Activated CD4-positive, CD25-positive, alpha-beta regulatory T cell treated with anti-CD3 and anti-CD28 coated beads, Interleukin-2, amount 50 U/mL, for 72 hours (primary cell): ENCODE measurements around the gene MRPL22.
"Not testable (repeated sequence)": the region's sequence is repeated elsewhere in the genome, so short reads cannot be mapped to it uniquely, and the experiment has no call there.

Source experiments
- DNase-seq: peaks from one replicate; pipeline ENCODE4 v3.0.0; 2021

Gene MRPL22

GRCh38 chr5:154943527-154943926 is 2.7 kb downstream of the MRPL22 start:
- DNase-seq: no peak

GRCh38 chr5:154944716-154945115 is 3.8 kb downstream of the MRPL22 start:
- DNase-seq: no peak

GRCh38 chr5:154945695-154946301 is 4.9 kb downstream of the MRPL22 start:
- DNase-seq: no peak

- no peak for DNase-seq
Measured at GRCh38 chr5:154947778-154948177, 6.9 kb downstream of the MRPL22 start.

GRCh38 chr5:154948313-154948712 is 7.4 kb downstream of the MRPL22 start:
- no peak for DNase-seq

GRCh38 chr5:154949781-154950180 is 8.9 kb downstream of the MRPL22 start:
- DNase-seq: no peak

- DNase-seq: no peak
Measured at GRCh38 chr5:154956712-154957111, 15.8 kb downstream of the MRPL22 start.

GRCh38 chr5:154962494-154962893 is 21.6 kb downstream of the MRPL22 start:
- DNase-seq: no peak

GRCh38 chr5:154966081-154966841 is 25.4 kb downstream of the MRPL22 start:
- no peak for DNase-seq

GRCh38 chr5:154966874-154967273 is 26.0 kb downstream of the MRPL22 start:
- no peak for DNase-seq

GRCh38 chr5:154967421-154968024 is 26.6 kb downstream of the MRPL22 start:
- no peak for DNase-seq

GRCh38 chr5:154968953-154969352 is 28.1 kb downstream of the MRPL22 start:
- no peak for DNase-seq

- DNase-seq: no peak
Measured at GRCh38 chr5:154970759-154971158, 29.9 kb downstream of the MRPL22 start.

GRCh38 chr5:154971501-154971900 is 30.6 kb downstream of the MRPL22 start:
- DNase-seq: no peak

- DNase-seq: no peak
Measured at GRCh38 chr5:154972476-154973080, 31.7 kb downstream of the MRPL22 start.

GRCh38 chr5:154976082-154976481 is 35.2 kb downstream of the MRPL22 start:
- DNase-seq: not testable (repeated sequence)

GRCh38 chr5:154977409-154977808 is 36.5 kb downstream of the MRPL22 start:
- no peak for DNase-seq

GRCh38 chr5:154978294-154978693 is 37.4 kb downstream of the MRPL22 start:
- not testable (repeated sequence) for DNase-seq

- DNase-seq: no peak
Measured at GRCh38 chr5:154984946-154985516, 44.2 kb downstream of the MRPL22 start.

- no peak for DNase-seq
Measured at GRCh38 chr5:154986151-154986550, 45.3 kb downstream of the MRPL22 start.

GRCh38 chr5:154989626-154990025 is 48.8 kb downstream of the MRPL22 start:
- DNase-seq: no peak

- DNase-seq: no peak
Measured at GRCh38 chr5:154993461-154993860, 52.6 kb downstream of the MRPL22 start.

GRCh38 chr5:154995679-154996078 is 54.8 kb downstream of the MRPL22 start:
- no peak for DNase-seq
